Measurements from ENCODE around the gene ATP2A2. TPM values are rescaled to one million over a fixed set of nuclear protein-coding genes. Genes with fewer than 3 reads are reported as not detected.

Gene ATP2A2
- polyA plus RNA-seq, 1 experiment, result 139 TPM

GRCh38 chr12:110277530-110278254, 3.4 kb upstream of the ATP2A2 start:
- no peaks in the 10 kb centered on the region for H3K27me3 ChIP-seq (ENCODE audit: control insufficient read depth, insufficient read depth, low read length)
- POLR2A ChIA-PET, result no interaction called here
- H3K4me3 ChIP-seq (ENCODE audit: low read depth, low read length), result no peak overlapping the region
- CTCF ChIA-PET, result interaction anchor here (1.8 kb wide), 1 partner anchor 154 kb away, joined by 6 read pairs; no protein-coding TSS in a partner anchor
- no peaks in the 10 kb centered on the region for H3K9me3 ChIP-seq (ENCODE audit: control insufficient read depth, insufficient read depth, low read length)
- no peak for TF ChIP-seq CTCF (IDR thresholded peaks at IDR 0.05; ENCODE audit: low read depth, low read length)
- no peak for DNase-seq (ENCODE audit: low read depth, low spot score)
- H3K27ac ChIP-seq (ENCODE audit: low read depth, low read length), result no peak overlapping the region

DNA sequence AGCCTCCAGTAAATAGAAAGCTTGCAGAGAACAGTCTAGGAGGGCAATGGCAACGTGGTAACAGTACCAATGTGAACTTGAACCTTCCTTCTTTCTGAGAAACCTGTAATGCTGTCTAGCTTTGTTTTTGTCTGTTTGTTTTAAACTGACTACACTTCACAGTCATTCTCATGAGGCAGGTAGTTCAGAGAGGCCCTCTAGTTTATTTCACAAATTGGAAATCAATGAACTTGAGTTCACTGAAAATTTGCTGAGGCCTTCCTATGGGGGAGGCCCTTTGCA, 2.9 kb upstream of the ATP2A2 start:
- CTCF ChIA-PET, result interaction anchor here (1.8 kb wide), 1 partner anchor 153 kb away, joined by 6 read pairs; no protein-coding TSS in a partner anchor
- no peak for DNase-seq (ENCODE audit: low read depth, low spot score)
- H3K27ac ChIP-seq (ENCODE audit: low read depth, low read length), result no peak overlapping the region
- POLR2A ChIA-PET, result no interaction called here
- no peak overlapping the region for H3K4me3 ChIP-seq (ENCODE audit: low read depth, low read length)
- H3K27me3 ChIP-seq (ENCODE audit: control insufficient read depth, insufficient read depth, low read length), result no peaks in the 10 kb centered on the region
- no peak for TF ChIP-seq CTCF (IDR thresholded peaks at IDR 0.05; ENCODE audit: low read depth, low read length)
- no peaks in the 10 kb centered on the region for H3K9me3 ChIP-seq (ENCODE audit: control insufficient read depth, insufficient read depth, low read length)

GRCh38 chr12:110279566-110280375, 1.3 kb upstream of the ATP2A2 start:
- Histone ChIP-seq H3K27me3 (ENCODE audit: control insufficient read depth, insufficient read depth, low read length) (no peaks in the 10 kb centered on the region), H3K4me3 (ENCODE audit: low read depth, low read length) (no peak overlapping the region; the same call in 1 of the 2 replicates), H3K9me3 (ENCODE audit: control insufficient read depth, insufficient read depth, low read length) (no peaks in the 10 kb centered on the region), H3K27ac (ENCODE audit: low read depth, low read length) (no peak overlapping the region)
- ChIA-PET POLR2A (interaction anchor here (0.8 to 4.6 kb wide), 4 partner anchors 9 to 174 kb away, joined by 4 to 40 read pairs (median 10); no protein-coding TSS in a partner anchor), CTCF (interaction anchor here (0.6 to 1.7 kb wide), 4 partner anchors 9 to 178 kb away, joined by 3 to 4 read pairs (median 4); no protein-coding TSS in a partner anchor)
- TF ChIP-seq CTCF (IDR thresholded peaks at IDR 0.05; ENCODE audit: low read depth, low read length), result no peak
- DNase-seq (ENCODE audit: low read depth, low spot score), result no peak

GRCh38 chr12:110280392-110280778, 662 bp upstream of the ATP2A2 start:
- Histone ChIP-seq H3K27me3 (ENCODE audit: control insufficient read depth, insufficient read depth, low read length) (no peaks in the 10 kb centered on the region), H3K27ac (ENCODE audit: low read depth, low read length) (peak overlapping the region; percentile 49), H3K9me3 (ENCODE audit: control insufficient read depth, insufficient read depth, low read length) (no peaks in the 10 kb centered on the region), H3K4me3 (ENCODE audit: low read depth, low read length) (peak overlapping the region; percentile 72)
- POLR2A ChIA-PET, result interaction anchor here (0.6 to 4.6 kb wide), 10 partner anchors 9 to 295 kb away, joined by 3 to 40 read pairs (median 5); partner anchors contain the start of gene IFT81
- CTCF ChIA-PET, result interaction anchor here (0.6 to 1.8 kb wide), 6 partner anchors 10 to 180 kb away, joined by 3 to 7 read pairs (median 4); no protein-coding TSS in a partner anchor
- no peak for TF ChIP-seq CTCF (IDR thresholded peaks at IDR 0.05; ENCODE audit: low read depth, low read length)
- DNase-seq (ENCODE audit: low read depth, low spot score), result no peak
